GM11168 (cell line): ENCODE measurements around the gene PRAC1.

Source experiments
- in situ Hi-C: fragments of 300-500 bp; cut with MboI; formaldehyde crosslinking; loops from one replicate; pipeline ENCODE4 v1.12.0; 2022; ENCODE audit warnings: low sequenced_read_pairs; ENCODE audit not compliant: unreplicated experiment

Gene PRAC1

DNA sequence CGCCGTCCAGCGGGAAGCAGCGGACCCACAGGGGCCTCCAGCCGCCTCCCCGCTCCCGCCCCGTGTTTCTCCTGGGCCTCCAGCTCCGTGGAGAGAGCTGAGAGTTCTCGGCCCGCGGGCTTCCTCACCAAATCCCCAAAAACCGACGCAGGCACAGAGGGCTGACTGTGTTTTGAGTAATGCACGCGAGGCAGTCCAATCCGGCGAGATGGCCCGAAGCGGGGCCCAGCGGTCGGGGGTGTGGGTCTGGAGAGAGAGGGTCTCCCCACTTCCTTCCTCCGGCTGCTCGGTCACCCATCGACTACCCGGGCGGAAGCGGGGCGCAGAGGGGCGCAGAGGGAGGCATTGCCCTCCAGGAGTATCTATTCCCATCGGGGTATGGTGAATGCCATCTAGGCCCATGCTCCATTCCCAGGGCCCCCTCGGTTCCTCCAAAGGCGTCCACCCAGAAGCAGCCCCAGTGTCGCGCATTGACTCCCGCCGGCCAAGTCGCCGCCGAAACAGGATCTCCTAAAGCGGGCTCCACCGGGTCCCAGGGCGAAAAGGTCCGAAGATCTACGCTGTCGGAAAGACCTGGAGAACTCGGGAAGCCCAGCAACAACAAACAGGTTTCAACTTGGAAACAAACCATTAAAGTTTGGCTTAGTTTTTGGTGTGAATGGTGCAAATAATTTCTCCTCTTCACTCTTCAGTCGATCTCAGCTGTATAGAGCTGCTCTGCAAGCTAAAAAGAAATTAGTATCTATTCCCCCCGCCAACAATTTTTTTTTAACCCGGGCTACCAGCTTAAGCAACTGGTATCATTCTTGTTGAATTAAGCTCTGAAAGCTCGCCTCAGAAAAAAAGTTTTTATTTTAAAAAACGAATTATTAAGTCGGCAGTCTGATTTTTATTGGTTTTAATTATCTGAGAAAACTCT lies 25.4 kb upstream of the PRAC1 start:
- in situ Hi-C loops: no loop called here

DNA sequence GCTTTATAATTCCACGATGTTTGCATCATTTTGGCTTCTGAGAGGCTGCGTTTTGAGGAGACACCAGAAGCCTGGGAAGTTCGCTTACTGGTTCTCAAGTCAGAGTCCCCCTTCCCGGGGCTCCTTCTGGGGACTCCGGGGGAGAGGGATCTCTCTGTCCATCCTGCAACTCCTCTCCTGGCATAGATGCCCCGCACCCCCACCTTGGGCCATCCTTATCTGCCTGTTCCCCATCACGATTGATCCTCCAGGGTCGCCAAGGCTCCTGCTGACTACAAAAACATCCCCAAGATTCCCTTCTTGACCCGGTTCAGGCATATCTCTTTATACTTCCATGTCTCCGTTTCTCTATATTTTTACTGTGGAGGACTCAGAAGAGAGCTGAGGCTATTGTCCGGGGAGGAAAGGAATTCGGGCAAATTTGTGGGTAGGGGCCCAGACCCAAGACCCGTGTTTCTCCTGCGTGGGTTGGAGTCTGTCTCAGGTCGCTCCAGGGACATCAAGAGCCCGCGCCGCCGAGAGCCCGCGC lies 24.7 kb upstream of the PRAC1 start:
- in situ Hi-C loops: no loop called here

DNA sequence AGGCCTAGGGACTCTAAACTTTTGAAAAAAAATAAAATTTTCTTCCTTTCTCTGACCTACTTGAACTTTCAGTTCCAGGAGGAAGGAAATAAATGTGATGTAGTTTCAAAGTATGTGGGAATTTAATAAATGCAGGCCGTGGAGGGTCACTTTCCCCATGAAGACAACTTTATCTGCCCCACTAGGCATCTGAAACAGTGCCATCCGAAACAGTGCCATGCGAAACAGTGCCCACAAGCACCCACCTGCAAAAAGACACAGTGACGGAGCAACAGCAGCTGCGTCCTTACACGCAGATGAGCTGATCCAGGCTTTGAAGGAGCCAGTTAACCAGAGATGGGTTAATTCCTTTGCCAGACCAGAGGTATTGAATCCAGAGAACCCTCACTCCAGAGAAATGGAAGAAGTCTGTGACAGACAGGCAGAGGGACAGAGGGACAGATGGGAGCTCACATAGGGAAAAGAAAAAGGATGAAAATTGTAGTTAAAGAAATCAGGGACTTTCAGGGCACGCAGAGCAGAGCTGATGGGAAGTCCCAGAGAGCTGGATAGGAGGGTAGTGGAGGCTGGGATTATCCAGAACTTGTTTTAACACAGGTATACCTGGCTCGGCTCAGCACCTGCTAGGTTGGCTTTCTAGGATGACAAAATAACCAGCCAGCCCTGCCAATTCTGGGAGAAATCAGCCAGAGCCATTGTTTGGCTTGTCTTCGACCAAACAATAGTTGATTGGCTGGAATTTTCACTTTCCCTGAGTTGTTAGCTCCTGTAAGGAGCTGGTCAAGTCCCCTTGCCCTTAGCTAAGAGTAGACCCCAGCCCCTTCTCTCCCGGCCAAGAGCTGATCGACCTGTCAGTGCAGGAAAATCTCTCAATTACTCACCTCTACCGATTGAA lies 23.3 kb upstream of the PRAC1 start:
- in situ Hi-C loops: no loop called here

DNA sequence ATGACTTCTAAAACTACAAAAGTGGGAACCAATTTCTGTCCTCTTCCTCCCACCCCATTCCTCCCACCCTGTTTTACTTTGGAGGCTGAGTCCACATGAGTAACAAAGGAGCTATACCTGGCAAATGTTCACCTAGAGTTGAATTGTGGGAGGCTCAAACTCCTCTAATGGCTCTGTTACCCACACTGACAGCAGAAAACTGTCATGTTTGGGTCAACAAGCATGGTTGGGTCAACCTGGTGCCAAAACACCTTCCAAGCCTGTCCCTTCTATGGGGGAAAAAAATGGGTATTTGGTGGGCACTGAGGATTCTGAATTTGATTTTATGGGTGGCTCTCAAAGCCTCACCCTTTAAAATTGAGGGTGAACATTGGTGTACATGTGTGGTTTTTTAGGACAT lies 18.2 kb upstream of the PRAC1 start:
- in situ Hi-C loops: no loop called here

DNA sequence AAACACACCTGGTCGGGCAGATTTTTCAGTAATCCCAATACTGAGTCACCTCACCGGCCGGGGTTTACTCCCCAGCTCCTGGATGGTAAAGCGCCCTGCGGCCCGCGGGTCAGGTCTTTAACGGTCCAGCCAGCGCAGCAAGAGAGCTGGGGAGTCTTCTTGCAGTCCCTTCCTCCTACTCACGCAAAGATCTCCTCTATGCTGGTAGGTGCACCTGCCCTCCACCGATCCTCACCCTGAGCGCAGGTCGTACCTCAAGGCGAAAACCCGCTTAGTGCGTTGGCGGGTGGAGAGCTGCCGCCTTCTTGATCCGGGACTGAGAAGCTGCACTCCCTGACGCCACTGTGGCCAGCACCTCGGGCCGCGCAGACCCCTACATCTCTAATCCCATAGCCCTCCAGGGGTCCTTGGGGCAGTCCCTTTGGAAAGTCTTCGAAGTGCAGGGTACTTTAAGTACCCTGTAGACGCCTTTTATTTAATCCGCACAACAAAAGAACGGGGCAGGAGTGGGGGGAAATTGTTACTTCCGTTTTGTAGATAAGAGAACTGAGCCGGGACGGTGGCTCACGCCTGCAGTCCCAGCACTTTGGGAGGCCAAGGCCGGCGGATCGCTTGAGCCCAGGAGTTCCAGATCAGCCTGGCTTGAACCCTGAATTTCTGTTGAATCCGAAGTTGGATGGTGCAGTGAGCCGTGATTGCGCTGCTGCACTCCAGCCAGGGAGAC lies 16.6 kb upstream of the PRAC1 start:
- in situ Hi-C loops: no loop called here

DNA sequence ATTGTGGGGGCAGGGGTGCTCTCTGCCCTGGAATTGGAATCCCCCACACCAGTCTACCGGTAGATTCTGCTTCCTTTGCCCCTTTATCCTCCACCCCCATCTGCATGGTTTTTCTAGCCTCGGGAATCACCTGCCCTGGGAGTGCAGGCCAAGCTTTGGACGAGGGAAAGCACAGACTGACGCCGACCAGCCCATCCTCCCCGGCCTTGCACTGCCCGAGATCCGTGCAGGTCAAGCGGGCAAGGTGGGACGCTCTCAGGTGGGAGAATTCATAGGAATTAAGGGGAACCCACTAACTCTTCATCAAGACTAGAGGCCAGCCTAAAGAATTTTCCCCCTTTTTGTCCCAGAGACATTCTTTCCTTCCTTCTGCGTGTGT lies 16.1 kb upstream of the PRAC1 start:
- in situ Hi-C loops: no loop called here

DNA sequence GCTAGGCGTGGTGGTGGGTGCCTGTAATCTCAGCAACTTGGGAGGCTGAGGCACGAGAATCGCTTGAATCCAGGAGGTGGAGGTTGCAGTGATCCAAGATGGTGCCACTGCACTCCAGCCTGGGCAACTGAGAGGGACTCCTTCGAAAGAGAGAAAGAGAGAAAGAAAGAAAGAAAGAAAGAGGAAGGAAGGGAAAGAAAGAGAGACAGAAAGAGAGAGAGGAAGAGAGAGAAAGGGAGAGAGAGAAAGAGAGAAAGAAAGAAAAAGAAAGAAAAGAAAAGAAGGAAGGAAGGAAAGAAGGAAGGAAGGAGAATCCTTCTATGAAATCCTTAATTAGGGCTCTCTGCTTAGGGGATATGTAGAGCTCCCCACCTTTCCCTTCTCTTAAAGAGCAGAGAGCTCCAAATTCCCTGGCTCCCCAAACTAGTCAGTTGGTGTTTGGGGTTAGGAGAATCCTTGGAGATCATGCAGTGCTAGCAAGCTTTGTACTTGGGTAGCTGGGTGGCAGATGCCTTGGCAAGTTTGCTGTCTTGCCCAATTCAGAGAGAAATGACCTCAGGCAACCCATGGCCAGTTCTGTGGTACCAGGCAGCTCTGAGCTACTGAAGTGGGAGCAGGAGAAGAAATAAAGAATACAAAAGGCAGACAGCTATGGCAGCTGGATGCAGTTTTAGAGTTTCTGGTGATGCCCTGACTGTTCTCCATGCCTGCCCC lies 15.2 kb upstream of the PRAC1 start:
- in situ Hi-C loops: no loop called here

DNA sequence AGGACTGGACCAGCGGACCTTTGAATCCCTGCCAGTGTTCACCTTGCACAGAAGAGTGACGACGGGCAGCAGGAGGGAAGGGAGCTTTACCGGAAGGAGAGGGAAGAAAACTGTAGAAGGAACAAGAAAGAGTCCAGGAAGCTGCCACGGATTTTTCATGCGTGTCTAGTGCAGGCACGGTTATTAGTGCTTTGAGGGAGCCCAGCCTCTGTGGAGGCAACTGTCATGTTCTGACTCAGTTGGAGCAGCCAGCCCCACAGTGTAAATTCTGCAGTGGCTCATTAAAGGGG lies 12.7 kb upstream of the PRAC1 start:
- in situ Hi-C loops: no loop called here

DNA sequence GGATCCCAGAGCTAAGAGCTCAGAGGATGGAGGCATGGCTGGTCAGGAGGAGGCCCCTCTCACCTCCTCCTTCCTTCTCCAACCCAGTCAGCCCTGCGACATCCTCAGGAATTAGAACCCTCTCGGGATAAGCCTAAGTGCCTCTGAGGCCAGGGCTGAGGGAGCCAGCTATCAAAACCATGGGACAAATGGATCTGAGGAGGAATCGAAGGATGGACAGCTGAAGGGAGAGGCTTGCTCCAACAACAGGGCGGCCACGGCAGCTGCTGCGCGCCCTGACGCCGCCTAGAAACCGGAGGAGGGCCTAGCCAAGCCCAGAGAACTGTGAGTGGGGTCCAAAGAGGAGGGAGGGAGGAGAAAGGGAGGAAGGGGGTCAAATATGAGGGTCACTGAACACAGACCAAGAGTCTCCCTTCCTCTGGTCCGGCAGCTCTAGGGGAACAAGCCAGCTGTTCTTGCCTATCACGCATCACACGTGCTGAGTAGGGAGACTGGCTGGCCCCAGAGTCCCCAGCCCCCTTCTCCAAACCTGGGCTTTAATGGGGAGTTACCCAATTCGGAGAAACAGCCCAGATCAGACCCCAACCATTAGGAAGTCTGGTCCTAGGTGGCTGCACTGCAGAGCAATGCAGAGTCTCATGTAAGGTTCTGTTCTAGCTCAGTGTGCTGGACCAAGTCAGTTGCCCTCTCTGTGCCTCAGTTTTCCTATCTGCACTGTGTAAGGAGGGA lies 12.2 kb upstream of the PRAC1 start:
- in situ Hi-C loops: no loop called here

DNA sequence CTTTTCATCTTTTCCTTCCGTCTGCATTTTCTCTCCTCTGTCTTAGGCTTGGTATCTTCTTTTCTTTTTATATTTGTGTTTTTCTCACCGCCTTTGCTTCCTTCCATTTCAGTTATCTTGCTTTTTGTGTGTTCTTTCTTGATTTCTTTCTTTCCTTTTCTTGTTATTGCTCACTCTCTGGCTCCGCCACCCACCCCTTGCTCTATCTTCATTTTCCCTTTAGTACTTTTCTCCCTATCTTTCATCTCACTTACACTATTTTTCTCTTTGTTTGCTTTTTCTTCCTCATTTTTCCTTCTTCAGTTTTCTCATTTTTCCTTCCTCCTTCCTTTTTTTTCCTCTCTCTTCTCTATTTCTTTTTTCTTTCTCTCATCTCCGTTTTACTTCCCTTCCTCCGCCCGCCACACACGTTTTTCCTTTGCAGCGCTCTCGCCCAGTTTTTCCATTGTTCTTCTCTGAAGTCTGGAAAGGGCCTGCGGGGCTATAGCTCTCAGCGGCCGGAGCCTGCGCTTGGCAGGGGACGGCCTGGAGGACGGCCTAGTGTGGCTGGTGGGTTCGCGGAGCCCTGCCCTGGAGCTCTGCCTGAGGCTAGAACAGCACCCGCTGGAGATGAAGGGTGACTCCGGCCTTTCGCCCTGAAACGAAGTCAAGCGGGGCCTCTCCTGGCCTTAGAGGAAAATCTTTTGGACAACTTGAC lies 11.5 kb upstream of the PRAC1 start:
- in situ Hi-C loops: no loop called here

DNA sequence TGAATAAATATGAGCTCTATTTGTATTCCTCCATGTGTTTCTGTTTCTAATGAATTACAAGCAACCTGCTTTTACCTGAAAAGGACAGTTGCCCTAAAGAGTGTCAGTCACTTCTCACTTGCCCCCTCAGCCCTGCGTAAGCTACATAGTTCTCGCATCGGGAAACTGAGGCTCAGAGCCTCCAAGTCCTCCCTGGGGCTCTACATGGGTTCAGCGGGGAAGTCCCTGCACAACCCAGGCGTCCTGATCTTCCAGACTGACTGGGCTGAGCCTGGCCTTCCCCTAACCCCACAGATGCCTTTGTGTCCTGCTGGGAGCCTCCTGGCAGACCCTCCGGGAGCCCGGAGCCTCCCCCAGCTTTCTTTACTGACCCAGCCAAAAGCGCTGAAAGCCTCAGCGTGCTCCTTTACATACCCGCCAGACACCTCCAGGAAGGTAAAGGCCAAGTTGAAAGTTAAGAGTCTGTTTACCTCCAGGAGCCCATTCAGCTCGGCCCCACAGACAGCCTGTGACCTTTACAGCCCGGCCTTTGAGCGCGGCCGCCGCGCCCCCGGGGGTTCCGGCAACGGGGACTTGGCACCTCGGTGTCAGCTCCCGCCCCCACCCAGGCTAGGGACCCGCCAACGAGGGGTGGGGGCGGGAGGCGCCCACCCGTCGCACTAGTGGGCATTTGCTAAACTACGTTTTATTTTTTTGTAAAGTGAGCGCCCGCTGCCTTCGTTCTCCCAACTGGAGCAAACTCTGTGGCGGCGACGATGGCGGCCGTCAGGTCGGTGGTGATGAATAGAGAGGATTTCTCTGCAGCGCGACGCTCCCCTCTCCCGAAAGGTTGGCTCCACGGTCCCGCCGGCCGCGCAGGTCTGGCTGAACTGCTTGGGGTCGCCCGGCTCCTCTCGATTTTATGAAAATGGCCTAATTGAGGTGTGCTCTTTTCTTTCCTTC lies 10.6 kb upstream of the PRAC1 start:
- in situ Hi-C loops: no loop called here

DNA sequence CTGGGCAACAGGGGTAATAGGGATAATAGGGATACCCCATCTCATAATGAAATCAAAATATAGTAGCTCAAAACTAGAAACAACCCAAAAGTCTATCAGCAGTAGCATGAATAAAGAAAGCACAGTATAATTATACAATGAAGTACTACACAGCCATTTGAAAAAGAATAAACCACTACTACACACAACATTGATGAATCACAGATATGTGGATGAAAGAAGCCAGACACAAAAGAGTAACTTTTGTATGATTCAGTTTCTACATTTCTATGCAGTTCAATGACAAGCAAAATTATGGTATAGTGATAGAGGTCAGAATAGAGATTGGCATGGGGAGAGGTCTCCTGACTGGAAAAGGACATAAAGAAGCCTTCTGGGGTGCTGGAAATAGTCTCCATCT lies 9.0 kb upstream of the PRAC1 start:
- in situ Hi-C loops: no loop called here

DNA sequence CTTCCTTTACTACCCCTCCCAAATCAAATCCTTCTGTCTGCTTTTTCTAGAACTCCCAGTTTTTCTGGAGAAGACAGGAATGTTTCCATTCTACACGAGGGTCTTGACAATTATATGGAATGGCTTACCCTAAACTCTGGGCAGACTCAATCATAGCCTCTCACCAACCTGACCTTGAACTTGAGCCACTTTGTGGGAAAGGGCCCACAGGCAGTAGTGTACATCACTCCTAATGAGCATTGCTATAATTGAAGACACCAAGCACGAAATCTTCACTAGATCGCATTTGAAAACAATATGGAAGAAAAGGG lies 7.9 kb upstream of the PRAC1 start:
- in situ Hi-C loops: no loop called here

DNA sequence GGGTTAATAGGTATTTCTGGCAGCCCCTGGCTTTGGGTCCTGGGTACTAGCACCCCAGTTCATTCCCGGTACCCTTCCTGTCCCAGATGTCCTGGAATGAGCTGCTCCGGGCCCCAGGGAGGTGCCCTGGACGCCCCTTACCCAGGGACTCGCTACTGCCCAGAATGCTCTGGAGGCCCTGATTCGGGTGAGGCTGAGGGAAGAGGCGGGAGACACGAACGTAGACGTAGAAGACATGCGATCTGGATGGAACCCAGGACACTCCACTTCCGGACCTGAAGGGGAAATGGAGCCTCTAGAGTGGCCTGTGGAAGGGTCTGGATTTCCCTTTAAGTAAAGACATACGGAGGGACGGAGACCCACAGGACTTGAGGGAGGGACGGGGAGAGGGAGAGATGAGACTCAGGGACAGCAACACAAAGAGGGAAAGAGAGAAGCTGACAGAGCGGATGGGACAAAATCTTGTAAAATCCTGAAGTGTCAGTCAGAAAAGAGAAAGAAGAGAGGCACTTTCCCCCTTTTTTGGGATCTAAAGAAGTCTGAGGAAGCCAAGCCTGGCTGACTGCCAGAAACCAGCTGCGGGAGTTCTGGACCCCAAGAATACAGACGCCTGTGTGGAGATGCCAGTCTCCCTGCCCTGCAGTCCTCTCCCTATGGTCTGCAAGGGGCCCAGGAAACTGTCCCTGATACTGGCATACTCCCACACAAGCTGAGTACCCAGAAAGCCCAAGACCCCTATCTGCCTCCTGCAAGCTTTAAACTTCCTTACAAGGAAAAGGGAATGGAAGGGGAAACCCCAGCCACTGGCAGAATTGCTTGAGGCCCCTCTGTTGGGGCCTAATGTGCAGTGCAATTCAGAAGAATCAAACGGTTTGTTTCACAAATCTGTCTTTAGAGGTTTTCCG lies 7.3 kb upstream of the PRAC1 start:
- in situ Hi-C loops: no loop called here

DNA sequence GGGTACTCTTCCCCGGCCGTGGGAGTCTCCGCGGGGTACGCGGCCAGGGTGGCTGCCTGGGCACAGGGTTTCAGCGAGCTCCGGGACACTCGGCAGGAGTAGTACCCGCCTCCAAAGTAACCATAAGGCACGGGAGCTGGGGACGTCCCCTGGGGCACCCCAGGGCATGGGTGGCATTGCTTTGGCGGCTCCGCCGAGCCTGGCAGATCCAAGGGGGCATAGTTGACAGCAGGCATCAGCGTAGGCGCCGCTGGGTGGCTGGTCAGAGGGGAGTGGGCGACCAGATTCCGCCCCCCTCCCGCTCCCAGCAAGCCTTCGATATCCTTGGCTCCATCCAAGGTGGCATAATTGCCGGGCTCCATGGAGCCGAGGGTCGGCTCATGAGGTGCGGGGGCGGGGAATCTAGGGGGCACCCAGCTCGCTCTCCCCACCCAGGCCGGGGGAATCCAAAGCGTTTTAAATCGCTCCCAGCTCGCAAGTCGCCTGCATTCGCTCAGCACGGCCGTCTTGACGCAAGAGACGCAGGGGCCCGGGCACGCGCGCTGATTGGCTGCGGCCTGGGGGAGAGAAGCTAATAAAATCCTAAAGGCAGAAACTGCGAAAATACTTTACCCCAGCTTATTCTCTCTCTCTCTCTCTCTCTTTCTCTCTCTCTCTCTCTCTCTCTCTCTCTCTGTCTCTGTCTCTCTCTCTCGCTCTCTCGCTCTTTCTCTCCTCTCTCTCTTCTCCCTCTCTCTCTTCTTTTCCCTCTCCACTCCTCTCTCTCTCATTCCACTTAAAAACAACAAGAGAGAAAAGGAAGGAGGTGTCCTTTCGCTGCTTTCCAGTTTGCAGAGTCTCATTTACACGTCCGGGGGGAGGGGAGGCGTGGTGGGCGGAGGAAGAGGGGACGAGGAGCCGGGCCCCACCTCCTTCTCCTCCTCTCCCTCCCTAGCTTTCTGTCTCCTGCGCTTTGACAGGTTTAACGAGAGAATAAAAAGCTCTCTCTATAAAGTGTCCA lies 6.2 kb upstream of the PRAC1 start, which contains the start of gene HOXB13:
TSS of gene HOXB13 (minus strand) at position 519 of the 1,000 bp plus-strand sequence. CDS start at position 362, 157 bp downstream.
- in situ Hi-C loops: no loop called here
